Ascending aorta (tissue), 2 donors: ENCODE results near the gene TRMT6. TPM values are rescaled to one million over a fixed set of nuclear protein-coding genes. Genes with fewer than 3 reads are reported as not detected.

Experiments used
- DNase-seq, 2 donors: peaks; one replicate each; pipeline ENCODE4 v3.0.0-alpha.2; 2019; ENCODE audit warnings: low spot score in 2 of 2
- H3K27ac ChIP-seq, 2 donors: fragments of 200-600 bp; sonication (generic); one replicate each; pipeline ENCODE4 v1.5.1; 2016 to 2017; ENCODE audit warnings: mild to moderate bottlenecking in 1 of 2
- H3K27me3 ChIP-seq: fragments of 200-600 bp; sonication (generic); one replicate; pipeline ENCODE4 v1.5.1; 2017
- H3K36me3 ChIP-seq, 2 donors: fragments of 200-600 bp; sonication (generic); one replicate each; pipeline ENCODE4 v1.5.1; 2016
- H3K4me1 ChIP-seq, 2 donors: fragments of 200-600 bp; sonication (generic); one replicate each; pipeline ENCODE4 v1.5.1; 2016 to 2017; ENCODE audit warnings: mild to moderate bottlenecking in 1 of 2
- H3K4me3 ChIP-seq, 2 donors: fragments of 200-600 bp; sonication (generic); one replicate each; pipeline ENCODE4 v1.5.1; 2016 to 2017; ENCODE audit warnings: mild to moderate bottlenecking in 1 of 2
- H3K9me3 ChIP-seq, 2 donors: fragments of 200-600 bp; sonication (generic); one replicate each; pipeline ENCODE4 v1.5.1; 2016
- CTCF ChIP-seq, 3 experiments: fragments of 200-600 bp in 2 of 3; fragments of 450-650 bp in 1 of 3; sonication (generic) in 2 of 3; IDR thresholded peaks; one replicate each; pipeline ENCODE4 v1.5.1; 2016 to 2019; ENCODE audit warnings: antibody characterized with exemption in 3 of 3, mild to moderate bottlenecking in 1 of 3, moderate library complexity in 1 of 3
- intact Hi-C: fragments of 100-400 bp; cut with DNase I; formaldehyde crosslinking; loops from one replicate; pipeline ENCODE4 v1.15.1; 2023
- total RNA-seq: library from RNA; depleted of rRNA; stranded (reverse); fragments of >200 nt; gene quantifications from one replicate; pipeline ENCODE4 v1.1.0, GENCODE V29; 2016

The TRMT6 gene
- total RNA-seq, 1 donor from 2014 or later: 7.8 TPM

GRCh38 chr20:5925551-5925950 lies 24.8 kb downstream of the TRMT6 start:
- no peak for DNase-seq
- Histone ChIP-seq H3K27me3 (no peaks in the 10 kb centered on the region), H3K9me3 (no peaks in the 10 kb centered on the region), H3K4me3 (no peak overlapping the region), H3K27ac (no peak overlapping the region), H3K4me1 (no peaks in the 10 kb centered on the region), H3K36me3 (no peaks in the 10 kb centered on the region)
- TF ChIP-seq CTCF (IDR thresholded peaks at IDR 0.05): no peak
- intact Hi-C loops: no loop called here

- no peaks in the 10 kb centered on the region for H3K27me3 ChIP-seq
- no peaks in the 10 kb centered on the region for H3K9me3 ChIP-seq
- H3K4me1 ChIP-seq: no peaks in the 10 kb centered on the region
- no peak for TF ChIP-seq CTCF (IDR thresholded peaks at IDR 0.05)
- DNase-seq: no peak
- no peaks in the 10 kb centered on the region for H3K36me3 ChIP-seq
- H3K27ac ChIP-seq: no peak overlapping the region
- intact Hi-C loops: no loop called here
- no peak overlapping the region for H3K4me3 ChIP-seq
These were observed 26.8 kb downstream of the TRMT6 start for GRCh38 chr20:5923493-5923892.

GRCh38 chr20:5920581-5920980 lies 29.8 kb downstream of the TRMT6 start:
- Histone ChIP-seq H3K9me3 (no peaks in the 10 kb centered on the region), H3K36me3 (no peaks in the 10 kb centered on the region), H3K4me1 (no peaks in the 10 kb centered on the region), H3K4me3 (no peak overlapping the region), H3K27ac (no peak overlapping the region), H3K27me3 (no peaks in the 10 kb centered on the region)
- intact Hi-C loops: no loop called here
- DNase-seq: no peak
- no peak for TF ChIP-seq CTCF (IDR thresholded peaks at IDR 0.05)

- no peak for DNase-seq
- Histone ChIP-seq H3K4me1 (no peaks in the 10 kb centered on the region), H3K27me3 (no peaks in the 10 kb centered on the region), H3K4me3 (no peak overlapping the region), H3K36me3 (no peaks in the 10 kb centered on the region), H3K9me3 (no peaks in the 10 kb centered on the region), H3K27ac (no peak overlapping the region)
- TF ChIP-seq CTCF (IDR thresholded peaks at IDR 0.05): no peak
- intact Hi-C loops: no loop called here
These were observed 30.4 kb downstream of the TRMT6 start for GRCh38 chr20:5919626-5920544.

- Histone ChIP-seq H3K9me3 (no peaks in the 10 kb centered on the region), H3K4me3 (no peak overlapping the region), H3K27me3 (no peaks in the 10 kb centered on the region), H3K36me3 (no peaks in the 10 kb centered on the region), H3K4me1 (no peaks in the 10 kb centered on the region), H3K27ac (no peak overlapping the region)
- no peak for DNase-seq
- intact Hi-C loops: no loop called here
- TF ChIP-seq CTCF (IDR thresholded peaks at IDR 0.05): no peak
These were observed 31.3 kb downstream of the TRMT6 start for GRCh38 chr20:5918856-5919625.
